Heart right ventricle (tissue), 16 donors: ENCODE measurements around the gene TRPC3. TPM values are rescaled to one million over a fixed set of nuclear protein-coding genes. Genes with fewer than 3 reads are reported as not detected.
"Not testable (repeated sequence)": the region's sequence is repeated elsewhere in the genome, so short reads cannot be mapped to it uniquely, and the experiment has no call there.

Experiments
- ATAC-seq, 8 donors: fragments of 200-7000 bp; cut with Tn5 transposase; one replicate each; pipeline ENCODE4 v1.9.1; 2020; ENCODE audit warnings: mild to moderate bottlenecking in 8 of 8, moderate library complexity in 8 of 8, moderate number of reproducible peaks in 1 of 8
- DNase-seq, 2 donors: peaks; one replicate each; pipeline ENCODE4 v3.0.0-alpha.2; 2020
- H3K27ac ChIP-seq, 10 donors: fragments of 200-600 bp; sonication (generic) in 2 of 10; one replicate each; pipeline versions ENCODE4 v1.5.0 to v1.8.0; 2020 to 2022; ENCODE audit warnings: mild to moderate bottlenecking in 3 of 10
- H3K27me3 ChIP-seq, 7 donors: fragments of 200-600 bp; one replicate each; pipeline ENCODE4 v1.8.0; 2021 to 2022; ENCODE audit warnings: mild to moderate bottlenecking in 2 of 7
- H3K36me3 ChIP-seq, 9 donors: fragments of 200-600 bp; sonication (generic) in 1 of 9; one replicate each; pipeline versions ENCODE4 v1.5.0 to v1.8.0; 2020 to 2022; ENCODE audit warnings: mild to moderate bottlenecking in 2 of 9
- H3K4me1 ChIP-seq, 9 donors: fragments of 200-600 bp; sonication (generic) in 1 of 9; one replicate each; pipeline versions ENCODE4 v1.5.0 to v1.8.0; 2020 to 2022; ENCODE audit warnings: mild to moderate bottlenecking in 4 of 9
- H3K4me3 ChIP-seq, 10 donors: fragments of 200-600 bp; sonication (generic) in 2 of 10; one replicate each; pipeline versions ENCODE4 v1.5.0 to v1.8.0; 2020 to 2022; ENCODE audit warnings: mild to moderate bottlenecking in 7 of 10, moderate library complexity in 2 of 10
- H3K9me3 ChIP-seq, 11 donors: fragments of 200-600 bp in 10 of 11; sonication (generic) in 2 of 11; one replicate each; pipeline versions ENCODE4 v1.5.0 to v1.8.0; 2013 to 2022; ENCODE audit warnings: mild to moderate bottlenecking in 2 of 11, control low read depth in 1 of 11, moderate library complexity in 1 of 11
- WGBS, 2 donors: extraction: QIAGEN DNeasy Blood & Tissue Kit; methylation state at CpG; one replicate each; pipeline ENCODE4 v1.1.7; 2013; ENCODE audit warnings: inconsistent platforms in 1 of 2; 5-methylcytosine and 5-hydroxymethylcytosine counted together
- intact Hi-C, 10 donors: fragments of 100-400 bp; cut with DNase I; formaldehyde crosslinking; loops; one replicate each; pipeline versions ENCODE4 v1.11.1 to v1.14.2; 2022
- polyA plus RNA-seq, 2 donors: library from polyadenylated mRNA; stranded (reverse); fragments of 200-250 nt; gene quantifications; one replicate each; pipeline ENCODE4 v1.2.3, GENCODE V29; 2013
- total RNA-seq, 10 donors: library from RNA; stranded (reverse); fragmentation: NEBNext Ultra II Directional in 3 of 10; extraction: Animal tissue kit (Norgen Biotek cat#: 25700) in 3 of 10; gene quantifications; one replicate each; pipeline versions ENCODE4 v1.2.1 to v1.2.4, GENCODE V29; 2021 to 2023
- TF ChIP-seq, protein P1 (sequence below), 9 donors: fragments of 200-600 bp; sonication (generic) in 2 of 9; IDR thresholded peaks; one replicate each; pipeline versions ENCODE4 v1.5.0 to v1.8.0; 2021 to 2022; ENCODE audit warnings: antibody characterized with exemption in 9 of 9, mild to moderate bottlenecking in 5 of 9, moderate library complexity in 1 of 9
- donor health status: Arrhythmogenic right ventricular cardiomyopathy.
- donor health status: ischemic (EF 13 %, LVEDD 7.1; RV severe dilation, severe dysfunction).
- donor health status: healthy with polysubstance abuse.
- donor health status: DM: no; HTN: yes; CAD: no.
- donor health status: DM: no; HTN: no; CAD: no.
- donor health status: ischemic (EF 25% LVEDD 6.9; RV normal size, moderate dysfunction).
- donor health status: ischemic (EF 25% LVEDD 5.7; RV mildly dilated, moderate dysfunction).
- donor health status: healthy.
- donor health status: DM: yes; HTN: yes; CAD: no.
- donor health status: Ischemic cardiomyopathy.
- donor health status: ischemic (EF 35%, LVEDD 5.7; RV mildly dilated, moderate dysfunction).
- donor health status: nonischemic (EF 11% LVEDD 7.7; RV severe dilation, severe dysfunction).
- donor health status: DM: yes; HTN: yes; CAD: no.
- donor health status: PGD.
- donor health status: ischemic (EF 29% LVEDD 5.4; RV normal size, mild dysfunction).
- donor health status: nonischemic (EF 23%, LVEDD 6.1; RV moderate dilation, normal function).

The TRPC3 gene
- total and polyA plus RNA-seq, 12 donors, result 0.13 to 0.28 (median 0.17) TPM; not detected in 5

DNA sequence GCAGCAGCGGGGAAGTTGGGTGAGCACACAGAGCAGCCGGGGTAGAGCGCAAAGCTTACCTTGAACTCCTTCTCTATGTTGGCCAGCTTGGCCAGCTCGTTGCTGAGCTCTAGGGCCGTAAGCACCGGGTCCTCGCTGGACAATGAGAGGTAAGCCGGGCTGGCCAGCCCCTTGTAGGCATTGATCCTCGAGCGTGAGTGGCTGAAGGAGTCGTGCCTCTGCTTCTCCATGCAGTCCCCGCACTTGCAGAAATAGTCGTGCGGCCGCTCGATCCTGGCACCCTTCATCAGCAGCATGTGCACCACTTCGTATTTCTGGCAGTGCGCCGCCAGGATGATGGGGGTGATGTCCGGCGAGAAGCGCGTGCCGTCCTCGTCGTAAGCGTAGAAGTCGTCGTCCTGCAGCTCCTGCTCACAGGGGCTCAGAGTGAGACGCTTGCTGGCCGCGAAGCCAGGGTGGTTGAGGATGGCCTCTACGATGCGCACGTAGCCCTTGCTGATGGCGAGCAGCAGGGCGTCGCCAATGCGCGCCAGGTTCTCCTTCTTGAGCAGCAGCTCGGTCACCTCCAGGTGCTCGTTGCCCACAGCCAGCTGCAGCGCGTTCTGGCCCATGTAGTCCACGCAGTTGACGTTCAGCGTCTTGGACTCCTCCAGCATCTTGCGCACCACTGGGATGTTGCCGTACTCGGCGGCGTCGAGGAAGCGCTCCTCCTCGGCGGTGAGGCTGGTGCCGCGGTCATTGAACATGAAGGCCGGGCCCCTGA lies 19.5 kb downstream of the TRPC3 start:
- WGBS, 2 donors, result 69 to 86% methylated on average over 59 of the region's 59 CpGs
- DNase-seq, result no peak
- Histone ChIP-seq H3K9me3 (no peaks in the 10 kb centered on the region), H3K36me3 (no peaks in the 10 kb centered on the region), H3K4me1 (no peaks in the 10 kb centered on the region), H3K4me3 (no peak overlapping the region), H3K27ac (no peak overlapping the region), H3K27me3 (peaks cover 0 to 26% (median 13%) of the 10 kb centered on the region in 7 donors)
- ATAC-seq, result no peak
- TF ChIP-seq, protein P1, sequence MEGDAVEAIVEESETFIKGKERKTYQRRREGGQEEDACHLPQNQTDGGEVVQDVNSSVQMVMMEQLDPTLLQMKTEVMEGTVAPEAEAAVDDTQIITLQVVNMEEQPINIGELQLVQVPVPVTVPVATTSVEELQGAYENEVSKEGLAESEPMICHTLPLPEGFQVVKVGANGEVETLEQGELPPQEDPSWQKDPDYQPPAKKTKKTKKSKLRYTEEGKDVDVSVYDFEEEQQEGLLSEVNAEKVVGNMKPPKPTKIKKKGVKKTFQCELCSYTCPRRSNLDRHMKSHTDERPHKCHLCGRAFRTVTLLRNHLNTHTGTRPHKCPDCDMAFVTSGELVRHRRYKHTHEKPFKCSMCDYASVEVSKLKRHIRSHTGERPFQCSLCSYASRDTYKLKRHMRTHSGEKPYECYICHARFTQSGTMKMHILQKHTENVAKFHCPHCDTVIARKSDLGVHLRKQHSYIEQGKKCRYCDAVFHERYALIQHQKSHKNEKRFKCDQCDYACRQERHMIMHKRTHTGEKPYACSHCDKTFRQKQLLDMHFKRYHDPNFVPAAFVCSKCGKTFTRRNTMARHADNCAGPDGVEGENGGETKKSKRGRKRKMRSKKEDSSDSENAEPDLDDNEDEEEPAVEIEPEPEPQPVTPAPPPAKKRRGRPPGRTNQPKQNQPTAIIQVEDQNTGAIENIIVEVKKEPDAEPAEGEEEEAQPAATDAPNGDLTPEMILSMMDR (IDR thresholded peaks at IDR 0.05), result no peak
- intact Hi-C loops, result no loop called here

DNA sequence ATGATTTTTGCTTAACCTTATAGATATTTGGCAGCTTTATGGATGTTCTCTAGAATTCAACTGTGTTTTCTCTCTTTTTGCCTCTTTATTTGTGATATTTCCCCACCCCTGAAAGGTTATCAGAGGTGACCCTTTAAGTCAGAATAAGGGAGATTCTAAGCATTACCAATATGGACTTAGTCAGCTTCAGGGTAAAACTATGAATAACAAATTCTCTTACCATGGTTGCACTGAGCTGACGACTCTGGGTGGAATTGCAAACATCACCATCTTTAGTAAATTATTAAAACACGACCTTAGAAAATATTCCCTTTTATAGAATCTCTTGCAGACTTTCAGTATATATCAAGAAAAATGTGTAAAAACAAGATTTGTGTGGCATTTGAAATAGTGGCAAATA lies 21.6 kb downstream of the TRPC3 start:
- WGBS, 2 donors, result 70 to 77% methylated on average over 2 of the region's 2 CpGs
- TF ChIP-seq, protein P1 (IDR thresholded peaks at IDR 0.05), result no peak
- intact Hi-C loops, result no loop called here
- Histone ChIP-seq H3K4me3 (no peak overlapping the region), H3K36me3 (no peaks in the 10 kb centered on the region), H3K27me3 (peaks cover 0 to 26% (median 13%) of the 10 kb centered on the region in 7 donors), H3K9me3 (no peaks in the 10 kb centered on the region), H3K27ac (no peak overlapping the region), H3K4me1 (no peaks in the 10 kb centered on the region)
- ATAC-seq (no peak), DNase-seq (no peak)

DNA sequence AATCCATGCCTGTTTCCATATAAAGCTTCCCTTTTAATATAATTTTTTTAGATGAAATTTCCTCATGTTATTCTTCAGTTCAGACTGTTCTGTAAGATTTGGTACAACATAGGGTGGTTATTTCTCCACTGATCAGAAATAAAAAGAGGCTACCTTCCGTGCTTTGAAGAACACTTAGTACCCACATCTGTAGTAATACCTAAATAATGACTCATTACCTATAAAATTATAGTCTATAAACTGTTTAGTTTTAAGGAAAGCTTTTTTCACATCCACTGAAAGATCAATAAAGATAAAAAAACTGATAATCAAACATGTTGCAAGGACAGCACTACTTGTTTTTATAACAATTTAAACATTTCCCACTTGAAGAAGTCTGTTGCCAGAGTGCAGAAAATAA lies 23.9 kb downstream of the TRPC3 start:
- Histone ChIP-seq H3K36me3 (no peaks in the 10 kb centered on the region), H3K4me3 (no peak overlapping the region), H3K27ac (no peak overlapping the region), H3K9me3 (no peaks in the 10 kb centered on the region), H3K27me3 (peaks cover 0 to 17% (median 11%) of the 10 kb centered on the region in 7 donors), H3K4me1 (no peaks in the 10 kb centered on the region)
- DNase-seq (no peak), ATAC-seq (no peak)
- TF ChIP-seq, protein P1 (IDR thresholded peaks at IDR 0.05), result no peak
- intact Hi-C loops, result no loop called here
- 84 to 90% methylated on average over 1 of the region's 1 CpG for WGBS, 2 donors

DNA sequence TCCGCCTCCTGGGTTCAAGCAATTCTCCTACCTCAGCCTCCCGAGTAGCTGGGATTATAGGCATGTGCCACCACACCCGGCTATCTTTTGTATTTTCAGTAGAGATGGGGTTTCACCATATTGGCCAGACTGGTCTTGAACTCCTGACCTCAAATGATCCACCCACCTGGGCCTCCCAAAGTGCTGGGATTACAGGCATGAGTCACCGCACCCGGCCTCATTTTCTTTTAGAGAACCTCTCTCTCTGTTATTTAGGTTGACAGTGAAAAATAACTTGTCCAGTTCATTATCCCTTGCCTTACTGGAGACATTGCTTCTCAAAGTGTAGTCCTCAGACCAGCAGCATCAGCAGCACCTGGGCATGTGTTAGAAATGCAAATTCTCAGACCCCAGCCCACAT lies 25.4 kb downstream of the TRPC3 start:
- H3K36me3 ChIP-seq, H3K4me1 ChIP-seq, intact Hi-C loops, ATAC-seq, H3K27ac ChIP-seq, DNase-seq, H3K9me3 ChIP-seq, H3K4me3 ChIP-seq: not testable (repeated sequence)
- H3K27me3 ChIP-seq, result peaks cover 0 to 12% (median under 1%) of the 10 kb centered on the region in 7 donors
- 91 to 93% methylated on average over 5 of the region's 5 CpGs for WGBS, 2 donors

DNA sequence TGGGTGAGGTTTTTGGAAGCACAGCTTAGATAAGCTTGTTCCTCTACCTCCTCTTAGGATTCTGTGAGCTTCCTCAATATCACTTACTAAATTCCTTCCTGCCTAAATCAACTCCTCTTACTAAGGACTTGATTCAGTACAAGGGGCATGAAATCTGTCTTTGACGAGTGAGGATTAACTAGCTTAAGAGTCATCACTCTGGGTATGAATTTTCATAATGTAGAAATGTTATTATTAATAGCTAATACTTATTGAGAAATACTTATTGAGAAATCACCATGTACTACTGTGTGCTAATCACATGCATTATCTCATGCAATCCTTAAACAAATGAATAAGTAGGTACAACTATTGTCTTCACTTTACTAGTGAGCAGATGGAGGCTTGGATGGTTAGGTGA lies 28.6 kb downstream of the TRPC3 start:
- WGBS, 2 donors, result 82 to 83% methylated on average over 1 of the region's 1 CpG

More for the DNA sequence above, 28.6 kb downstream of the TRPC3 start:
- DNase-seq, result no peak
- no peaks in the 10 kb centered on the region for H3K4me1 ChIP-seq
- H3K27me3 ChIP-seq, result peaks cover 0 to 12% (median 0%) of the 10 kb centered on the region in 7 donors
- H3K36me3 ChIP-seq, result no peaks in the 10 kb centered on the region
- no peak overlapping the region for H3K4me3 ChIP-seq
- H3K9me3 ChIP-seq, result no peaks in the 10 kb centered on the region
- TF ChIP-seq, protein P1 (IDR thresholded peaks at IDR 0.05), result no peak
- H3K27ac ChIP-seq, result no peak overlapping the region
- ATAC-seq, result no peak
- intact Hi-C loops, result no loop called here
